ENCODE measurements around the gene ETHE1. TPM values are rescaled to one million over a fixed set of nuclear protein-coding genes. Genes with fewer than 3 reads are reported as not detected.
A peak's percentile ranks its signal among the peaks of the same experiment; 100 is the strongest.

The ETHE1 gene
- total RNA-seq, 1 experiment from 2014 or later, result 43.6 TPM

DNA sequence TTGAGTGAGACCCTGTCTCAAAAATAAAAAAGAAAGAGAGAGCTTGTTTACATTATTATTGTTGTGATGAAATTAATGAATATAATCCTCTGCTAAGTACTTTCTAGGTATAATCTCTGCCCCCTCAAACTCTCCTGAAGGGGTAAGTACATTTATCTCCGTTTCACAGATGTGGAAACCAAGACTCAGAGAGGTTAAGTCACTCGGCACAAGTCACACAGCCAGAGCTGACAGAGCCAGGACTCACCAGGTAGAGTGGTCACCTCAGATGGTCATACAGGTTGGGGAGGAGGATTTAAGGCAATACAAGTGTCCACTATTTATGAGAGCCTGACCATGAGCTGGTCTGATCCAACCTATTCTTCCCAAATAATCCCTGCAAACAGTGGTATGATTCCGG, 46.4 kb downstream of the ETHE1 start:
- in situ Hi-C loops (cut with HindIII; ENCODE audit: low pct_unique_long_range_greater_than_20kb, low sequenced_read_pairs), result no loop called here
- no peak for DNase-seq (ENCODE audit: low read depth, low spot score)

DNA sequence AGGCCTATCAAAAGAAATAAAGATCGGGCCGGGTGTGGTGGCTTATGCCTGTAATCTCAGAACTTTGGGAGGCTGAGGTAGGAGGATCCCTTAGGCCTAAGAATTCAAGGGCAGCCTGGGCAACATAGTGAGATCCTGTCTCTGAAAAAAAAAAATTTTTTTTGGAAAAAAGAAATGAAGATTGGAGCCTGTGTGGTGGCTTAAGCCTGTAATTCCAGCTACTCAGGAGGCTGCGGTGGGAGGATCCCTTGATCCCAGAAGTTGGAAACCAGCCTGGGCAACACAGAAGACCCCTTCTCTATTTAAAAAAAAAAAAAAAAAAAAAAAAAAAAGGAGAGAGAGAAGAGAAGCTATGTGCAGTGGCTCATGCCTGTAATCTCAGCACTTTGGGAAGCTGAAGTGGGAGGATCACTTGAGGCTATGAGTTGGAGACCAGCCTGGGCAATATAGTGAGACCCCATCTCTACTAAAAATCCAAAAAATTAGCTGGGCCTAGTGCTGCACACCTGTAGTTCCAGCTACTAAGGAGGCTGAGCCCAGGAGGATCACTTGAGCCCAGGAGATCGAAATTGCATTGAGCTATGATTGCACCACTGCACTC, 46.9 kb downstream of the ETHE1 start:
- in situ Hi-C loops (cut with HindIII; ENCODE audit: low pct_unique_long_range_greater_than_20kb, low sequenced_read_pairs), result no loop called here
- DNase-seq (ENCODE audit: low read depth, low spot score), result no peak

DNA sequence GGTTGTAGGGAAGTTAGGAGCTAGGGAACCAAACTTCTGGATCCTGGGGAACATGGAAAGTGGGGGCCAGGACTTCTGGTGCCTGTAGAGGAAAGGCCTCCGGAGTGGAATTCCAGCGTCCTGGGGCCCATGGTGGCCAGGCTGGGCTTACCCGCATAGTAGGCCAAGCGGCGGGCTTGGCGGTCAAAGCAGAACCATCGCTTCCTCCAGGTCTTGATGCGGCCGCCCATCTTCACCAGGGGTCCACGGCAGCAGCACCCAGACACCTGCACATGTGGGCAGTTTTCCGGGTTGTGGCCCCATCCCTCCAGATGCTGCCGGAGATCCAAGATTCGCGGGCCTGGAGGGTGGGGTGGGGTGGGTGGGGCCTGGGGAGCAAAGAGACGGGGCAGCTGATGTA, 47.8 kb downstream of the ETHE1 start:
- in situ Hi-C loops (cut with HindIII; ENCODE audit: low pct_unique_long_range_greater_than_20kb, low sequenced_read_pairs), result no loop called here
- no peak for DNase-seq (ENCODE audit: low read depth, low spot score)

DNA sequence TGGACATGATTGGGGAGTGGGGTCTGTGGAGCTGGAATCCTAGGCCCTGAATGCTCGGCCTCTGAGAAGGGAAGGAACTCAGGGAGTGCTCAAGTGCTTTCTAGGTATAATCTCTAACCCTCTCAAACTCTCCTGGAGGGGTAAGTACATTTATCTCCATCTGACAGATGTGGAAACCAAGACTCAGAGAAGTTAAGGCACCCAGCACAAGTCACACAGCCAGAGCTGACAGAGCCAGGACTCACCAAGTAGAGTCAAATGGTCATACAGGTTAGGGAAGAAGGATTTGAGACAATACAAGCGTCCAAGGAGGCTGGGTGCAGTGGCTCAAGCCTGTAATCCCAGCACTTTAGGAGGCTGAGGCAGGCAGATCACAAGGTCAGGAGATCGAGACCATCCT, 48.7 kb downstream of the ETHE1 start:
- in situ Hi-C loops (cut with HindIII; ENCODE audit: low pct_unique_long_range_greater_than_20kb, low sequenced_read_pairs), result no loop called here
- DNase-seq (ENCODE audit: low read depth, low spot score), result no peak

DNA sequence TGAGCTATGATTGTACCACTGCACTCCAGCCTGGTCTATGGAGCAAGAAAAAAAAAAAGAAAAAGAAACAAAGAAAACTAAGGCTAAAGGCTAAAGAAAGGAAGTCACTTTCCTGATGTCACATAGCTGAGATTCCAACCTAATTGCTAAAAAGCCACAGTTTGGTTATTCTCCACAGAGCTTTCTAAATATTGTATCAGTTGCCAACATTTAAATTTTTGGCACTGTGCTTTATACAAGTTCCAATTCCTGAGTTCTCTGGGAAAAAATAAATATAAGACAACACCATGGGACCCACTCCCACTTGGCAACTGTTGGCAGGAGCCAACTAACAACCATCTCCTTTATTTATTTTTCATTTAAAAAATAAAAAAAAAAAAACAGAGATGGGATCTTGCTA, 50.4 kb downstream of the ETHE1 start:
- in situ Hi-C loops (cut with HindIII; ENCODE audit: low pct_unique_long_range_greater_than_20kb, low sequenced_read_pairs), result no loop called here
- DNase-seq (ENCODE audit: low read depth, low spot score), result no peak

DNA sequence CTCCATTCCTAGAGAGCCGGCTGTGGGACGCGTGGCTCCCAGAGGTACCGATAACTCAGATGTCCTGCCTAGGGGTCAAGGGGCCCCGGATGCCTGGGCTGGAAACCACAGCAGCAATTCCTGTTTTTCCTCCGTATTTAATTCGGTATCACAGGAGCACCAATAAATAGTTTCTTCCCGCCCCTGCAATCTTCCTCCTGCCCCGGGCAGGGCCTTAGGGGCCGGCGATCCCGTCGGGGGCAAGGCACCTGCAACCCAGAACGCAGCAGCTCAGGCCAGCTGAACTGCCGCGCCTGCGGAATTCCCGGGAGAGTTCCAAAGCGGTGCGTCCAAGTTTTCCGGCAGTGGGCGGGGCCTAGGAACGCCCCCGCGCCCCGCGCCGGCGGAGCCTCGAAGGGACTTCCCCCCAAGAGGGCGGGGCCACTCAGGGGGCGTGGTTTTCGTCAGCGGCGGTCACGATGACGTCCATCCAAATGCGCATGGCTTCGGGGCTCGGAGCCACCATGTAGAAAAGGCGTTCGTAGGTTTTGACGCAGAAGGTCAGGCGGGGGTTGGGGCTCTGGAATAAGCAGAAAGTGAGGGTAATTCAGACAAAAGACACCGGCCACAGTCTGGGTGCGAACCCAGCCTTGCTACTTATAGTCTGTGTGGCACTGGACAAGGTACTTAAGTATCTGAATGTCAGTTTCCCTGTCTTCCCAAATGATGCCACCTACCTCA, 51.9 kb downstream of the ETHE1 start:
- in situ Hi-C loops (cut with HindIII; ENCODE audit: low pct_unique_long_range_greater_than_20kb, low sequenced_read_pairs), result no loop called here
- peak; percentile 92 for DNase-seq (ENCODE audit: low read depth, low spot score)

DNA sequence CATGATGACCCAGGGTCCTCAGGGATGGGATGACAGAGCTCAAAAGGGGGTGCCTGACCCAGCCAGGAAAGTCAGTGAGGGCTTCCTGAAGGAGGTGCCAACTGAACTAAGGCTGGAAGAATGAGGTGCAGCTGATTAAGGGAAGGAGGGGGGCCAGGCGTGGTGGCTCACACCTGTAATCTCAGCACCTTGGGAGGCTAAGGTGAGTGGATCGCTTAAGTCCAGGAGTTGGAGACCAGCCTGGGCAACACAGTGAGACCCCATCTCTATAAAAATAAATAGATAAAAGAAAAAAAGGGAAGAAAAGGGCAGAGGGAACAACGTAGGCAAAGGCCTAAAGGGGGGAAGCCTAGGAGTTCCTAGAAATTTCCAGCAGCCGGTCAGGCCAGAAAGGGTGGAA, 52.5 kb downstream of the ETHE1 start:
- in situ Hi-C loops (cut with HindIII; ENCODE audit: low pct_unique_long_range_greater_than_20kb, low sequenced_read_pairs), result no loop called here

DNA sequence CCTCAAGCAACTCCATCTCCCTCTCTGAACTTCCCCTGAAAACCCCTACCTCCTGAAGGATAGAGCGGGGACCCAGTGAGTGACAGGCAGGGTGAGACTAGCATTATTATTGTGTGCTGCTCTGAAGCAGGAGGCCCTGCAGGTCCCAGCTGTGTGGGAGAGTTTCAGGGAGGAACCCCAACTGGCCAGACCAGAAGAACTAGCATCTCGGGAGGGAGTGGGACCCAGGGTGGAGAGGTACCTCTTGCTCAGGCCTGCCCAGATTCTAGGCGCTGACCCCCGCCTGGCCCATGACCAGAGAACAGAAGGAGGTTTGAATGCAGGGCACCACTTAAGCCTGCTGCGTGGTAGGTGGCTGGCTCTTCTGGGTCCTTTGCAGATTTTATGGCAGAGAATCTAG, 55.9 kb downstream of the ETHE1 start:
- no peak for DNase-seq (ENCODE audit: low read depth, low spot score)
- in situ Hi-C loops (cut with HindIII; ENCODE audit: low pct_unique_long_range_greater_than_20kb, low sequenced_read_pairs), result no loop called here

More for the DNA sequence above, 52.5 kb downstream of the ETHE1 start:
- DNase-seq (ENCODE audit: low read depth, low spot score), result no peak

DNA sequence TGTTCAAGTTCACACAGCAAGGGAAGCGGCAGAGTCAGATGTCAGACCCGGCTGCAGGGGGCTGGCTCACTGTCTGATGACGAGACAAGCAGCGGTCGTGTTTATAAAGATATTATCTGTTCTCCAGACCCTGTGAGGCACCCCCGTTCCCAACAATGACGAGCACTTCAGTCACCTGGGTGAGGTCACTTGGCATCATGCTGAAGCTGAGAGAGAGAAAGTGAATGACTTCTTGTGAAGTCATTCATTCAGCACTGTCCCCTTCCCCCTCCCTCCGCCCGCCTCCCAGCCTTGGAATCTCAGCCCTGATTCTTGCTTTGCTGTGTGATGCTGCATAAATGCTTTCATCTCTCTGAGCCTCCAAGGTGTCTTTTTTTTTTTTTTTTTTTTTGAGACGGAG, 56.7 kb downstream of the ETHE1 start:
- in situ Hi-C loops (cut with HindIII; ENCODE audit: low pct_unique_long_range_greater_than_20kb, low sequenced_read_pairs), result no loop called here
- DNase-seq (ENCODE audit: low read depth, low spot score), result no peak

DNA sequence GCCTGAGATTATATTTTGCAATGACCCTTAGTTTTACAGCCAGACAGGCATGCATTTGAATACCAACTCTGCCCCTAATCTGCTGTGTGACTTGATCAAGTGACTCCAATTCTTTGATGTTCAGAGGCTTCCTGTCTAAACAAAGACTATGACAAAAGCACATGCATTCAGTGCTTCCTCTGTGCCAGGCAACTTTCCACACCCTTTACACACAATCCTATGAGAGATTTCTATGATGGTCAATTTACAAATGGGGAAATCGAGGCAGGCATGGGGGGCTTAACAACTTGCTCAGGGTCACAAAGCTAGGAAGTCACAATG, 57.9 kb downstream of the ETHE1 start:
- DNase-seq (ENCODE audit: low read depth, low spot score), result peak; percentile 74
- in situ Hi-C loops (cut with HindIII; ENCODE audit: low pct_unique_long_range_greater_than_20kb, low sequenced_read_pairs), result no loop called here

DNA sequence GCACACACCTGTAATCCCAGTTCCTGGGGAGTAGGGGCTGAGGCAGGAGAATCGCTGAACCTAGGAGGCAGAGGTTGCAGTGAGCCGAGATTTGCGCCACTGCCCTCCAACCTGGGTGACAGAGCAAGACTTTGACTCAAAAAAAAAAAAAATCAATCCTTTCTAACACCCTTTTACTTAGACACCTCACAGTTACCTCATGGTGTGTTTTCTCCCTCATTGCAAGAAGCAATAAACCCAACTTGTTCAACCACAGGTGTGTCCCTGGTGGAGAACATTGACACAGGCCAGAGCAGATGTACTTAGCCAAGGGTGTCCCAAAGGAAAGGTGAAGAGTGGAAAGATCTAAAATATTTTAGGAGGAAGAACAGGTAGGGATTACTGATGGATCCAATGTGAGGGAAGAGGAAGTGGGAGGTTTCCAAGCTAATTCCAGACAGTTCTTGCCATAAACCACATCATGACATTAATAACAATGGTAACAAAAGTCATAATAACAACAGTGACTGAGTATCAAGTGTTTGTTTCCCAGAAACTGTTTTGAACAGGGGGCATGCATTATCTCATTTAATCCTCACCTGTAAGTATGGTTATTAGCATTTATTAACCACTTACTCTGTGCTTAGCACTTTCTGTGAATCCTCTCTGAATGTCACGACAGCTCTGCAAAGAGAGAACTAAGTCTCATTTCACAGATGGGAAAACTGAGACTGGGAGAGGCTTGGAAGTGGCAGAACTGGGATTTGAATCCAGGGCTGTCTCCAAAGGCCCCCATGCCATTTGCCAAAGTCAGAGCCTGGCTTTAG, 58.4 kb downstream of the ETHE1 start:
- no peak for DNase-seq (ENCODE audit: low read depth, low spot score)
- in situ Hi-C loops (cut with HindIII; ENCODE audit: low pct_unique_long_range_greater_than_20kb, low sequenced_read_pairs), result no loop called here

DNA sequence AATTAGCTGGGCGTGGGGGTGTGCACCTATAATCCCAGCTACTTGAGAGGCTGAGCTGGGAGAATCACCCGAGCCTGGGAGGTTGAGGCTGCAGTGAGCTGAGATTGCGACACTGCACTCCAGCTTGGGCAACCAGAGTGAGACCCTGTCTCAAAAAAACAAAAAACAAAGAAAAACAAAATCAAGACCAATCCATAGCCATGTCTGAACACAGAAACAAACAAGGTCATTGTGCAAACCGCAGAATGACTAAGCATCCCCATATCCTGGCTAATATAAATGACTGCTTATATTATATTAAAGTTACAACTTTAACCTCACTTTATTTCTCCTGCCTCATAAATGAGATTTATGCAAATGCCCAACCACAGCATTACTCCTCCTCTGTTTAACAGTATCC, 59.3 kb downstream of the ETHE1 start:
- in situ Hi-C loops (cut with HindIII; ENCODE audit: low pct_unique_long_range_greater_than_20kb, low sequenced_read_pairs), result no loop called here
- peak; percentile 80 for DNase-seq (ENCODE audit: low read depth, low spot score)

DNA sequence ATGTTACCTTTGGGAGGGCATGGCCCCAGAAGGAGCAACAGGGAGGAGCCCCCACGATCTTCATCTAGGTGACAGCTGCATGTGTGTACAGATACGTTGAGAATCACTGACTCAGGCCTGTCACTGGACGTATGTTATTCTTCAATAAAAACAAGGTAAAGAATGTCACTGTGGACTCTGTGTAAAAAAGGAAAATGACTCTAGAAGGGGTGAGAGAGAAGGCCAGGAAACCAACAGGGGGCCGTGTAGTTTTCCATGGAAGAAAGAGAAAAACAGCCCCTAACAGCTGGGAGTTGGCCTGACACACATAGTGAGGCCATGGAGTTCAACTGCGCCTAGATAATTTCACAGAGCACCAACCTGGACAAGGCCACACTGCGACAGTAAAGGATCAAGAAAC, 59.7 kb downstream of the ETHE1 start:
- in situ Hi-C loops (cut with HindIII; ENCODE audit: low pct_unique_long_range_greater_than_20kb, low sequenced_read_pairs), result no loop called here
- DNase-seq (ENCODE audit: low read depth, low spot score), result no peak

DNA sequence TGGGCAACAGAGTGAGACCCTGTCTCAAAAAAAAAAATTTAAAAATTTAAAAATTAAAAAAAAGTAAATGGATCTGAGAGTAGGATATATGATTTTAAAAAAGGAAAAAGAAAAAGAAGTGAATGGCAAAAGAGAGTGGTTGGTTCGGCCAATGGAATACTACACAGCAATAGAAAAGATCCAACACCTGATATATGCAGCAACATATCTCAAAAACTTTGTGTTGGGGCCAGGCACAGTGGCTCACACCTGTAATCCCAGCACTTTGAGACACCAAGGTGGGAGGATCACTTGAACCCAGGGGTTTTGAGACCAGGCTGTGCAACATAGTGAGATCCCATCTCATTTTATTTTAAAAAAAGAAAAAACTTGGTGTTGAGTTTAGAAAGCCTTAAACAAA, 60.2 kb downstream of the ETHE1 start:
- in situ Hi-C loops (cut with HindIII; ENCODE audit: low pct_unique_long_range_greater_than_20kb, low sequenced_read_pairs), result no loop called here
- DNase-seq (ENCODE audit: low read depth, low spot score), result no peak

DNA sequence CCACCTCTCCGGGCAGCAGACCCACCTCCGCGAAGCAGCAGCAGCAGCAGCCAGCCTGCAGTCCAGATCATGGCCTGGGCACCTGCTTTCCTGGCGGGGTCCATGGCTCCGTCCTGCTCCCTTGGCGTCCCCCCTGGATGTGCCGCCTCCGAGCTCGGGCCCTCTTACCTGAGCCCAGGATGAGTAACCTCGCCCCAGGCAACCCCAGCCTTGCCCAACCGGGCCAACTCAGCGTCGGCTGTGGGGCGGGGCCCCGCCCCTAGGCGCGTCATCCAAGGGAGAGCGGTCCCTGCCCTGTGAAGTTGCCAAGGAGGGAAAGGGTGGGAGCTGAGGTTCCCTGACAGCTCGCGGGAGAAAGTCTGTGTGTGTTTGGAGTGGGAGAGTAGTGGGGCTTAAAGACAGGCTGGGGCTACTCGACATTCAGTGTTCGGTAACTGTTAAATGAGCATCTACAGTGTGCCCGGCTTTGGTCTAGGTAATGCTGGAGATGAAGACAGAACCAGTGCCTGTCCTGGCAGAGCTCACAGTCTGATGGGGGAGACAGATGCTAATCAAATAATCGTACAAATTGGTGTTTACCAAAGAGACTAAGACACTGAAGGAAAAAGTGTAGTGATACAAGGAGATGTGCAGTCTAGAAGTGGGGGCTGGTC, 61.4 kb downstream of the ETHE1 start, which contains the start of gene LYPD3:
Gene LYPD3, minus strand, starts transcription at position 141 of the 653 bp plus-strand sequence. Its CDS starts 37 bp downstream, at position 104.
- no peak for DNase-seq (ENCODE audit: low read depth, low spot score)
- in situ Hi-C loops (cut with HindIII; ENCODE audit: low pct_unique_long_range_greater_than_20kb, low sequenced_read_pairs), result no loop called here

DNA sequence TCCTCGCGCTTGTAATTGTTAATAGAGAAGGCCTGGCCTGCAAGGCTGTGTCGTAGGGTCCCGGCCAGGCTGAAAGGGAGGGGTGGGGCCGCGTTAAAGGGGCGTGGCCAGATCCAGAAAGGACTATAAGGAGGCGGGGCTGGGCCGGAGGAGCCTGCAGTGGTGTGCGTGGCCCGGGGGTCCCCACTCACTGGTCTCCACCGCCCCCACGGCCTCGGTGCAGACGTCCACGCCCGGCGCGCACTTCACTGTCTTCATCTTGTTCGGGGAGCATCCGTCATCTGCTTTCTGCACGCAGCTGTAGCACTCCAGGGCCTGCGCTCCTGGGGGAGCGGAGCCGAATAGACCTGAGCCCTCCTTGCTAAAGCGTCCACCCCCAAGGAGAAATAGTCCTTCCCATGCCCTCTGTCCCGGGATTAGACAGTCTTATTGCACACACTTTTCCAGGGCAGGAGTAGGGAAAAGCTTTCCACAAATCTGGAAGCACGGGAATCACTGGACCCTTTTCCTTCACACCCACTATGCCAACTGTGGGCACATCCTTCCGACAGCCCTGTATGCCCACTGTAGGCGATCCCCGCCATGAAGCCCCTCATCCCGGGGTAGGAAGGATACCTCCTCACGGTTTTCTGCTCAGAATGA, 62.7 kb downstream of the ETHE1 start:
- DNase-seq (ENCODE audit: low read depth, low spot score), result no peak
- in situ Hi-C loops (cut with HindIII; ENCODE audit: low pct_unique_long_range_greater_than_20kb, low sequenced_read_pairs), result no loop called here

DNA sequence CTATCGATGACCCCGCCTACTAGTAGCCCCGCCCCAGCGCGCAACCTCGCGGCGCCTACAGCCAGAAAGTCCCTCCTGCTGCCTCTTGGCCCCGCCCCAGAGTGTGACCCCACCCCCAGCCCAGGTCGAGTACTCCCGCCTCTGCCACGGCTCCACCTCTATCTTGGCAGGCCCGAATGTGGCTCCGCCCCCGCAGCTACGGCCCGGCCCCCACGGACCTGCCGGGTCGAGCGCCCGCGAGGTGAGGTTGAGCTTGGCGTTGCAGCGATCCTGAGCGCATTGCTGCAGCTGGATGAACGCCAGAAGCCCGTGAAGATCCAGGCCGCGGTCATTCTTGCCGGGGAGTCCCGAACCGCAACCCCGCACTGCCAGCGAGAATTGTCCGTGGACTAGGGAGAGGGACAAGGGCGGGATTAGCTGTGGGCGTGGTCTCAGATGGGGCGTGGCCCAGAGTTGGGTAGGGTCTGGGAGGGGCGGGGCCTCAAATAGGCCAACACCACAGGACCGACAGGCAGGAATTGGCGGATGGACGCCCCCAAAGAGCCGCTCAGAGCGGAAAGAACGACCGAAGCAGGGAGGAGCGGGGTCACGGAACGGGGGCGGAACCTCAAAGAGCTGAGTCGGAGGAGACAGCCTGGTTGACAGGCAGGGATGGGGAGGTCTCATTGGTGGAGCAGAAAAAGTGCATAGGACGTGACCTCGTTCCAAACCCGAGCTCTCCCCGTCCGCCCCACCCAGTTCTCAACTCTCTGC, 63.4 kb downstream of the ETHE1 start:
- peak; percentile 94 for DNase-seq (ENCODE audit: low read depth, low spot score)
- in situ Hi-C loops (cut with HindIII; ENCODE audit: low pct_unique_long_range_greater_than_20kb, low sequenced_read_pairs), result no loop called here
